Neural cell (in vitro differentiated cells): Measurements from ENCODE around the gene MLLT10. TPM values are rescaled to one million over a fixed set of nuclear protein-coding genes. Genes with fewer than 3 reads are reported as not detected.

ENCODE experiments used
- H2AFZ ChIP-seq: fragments of 200-600, 300-800 bp; sonication (generic), shearing (Covaris generic); 2 replicates; pipeline ENCODE4 v1.6.0; 2014; ENCODE audit warnings: low read depth, mild to moderate bottlenecking, antibody characterized with exemption, low read length, moderate library complexity
- H3F3A ChIP-seq: fragments of 200-600 bp; shearing (Covaris generic); 2 replicates; pipeline ENCODE4 v1.6.1; 2016; ENCODE audit warnings: mild to moderate bottlenecking, moderate library complexity, mixed read lengths, antibody characterized with exemption, low read length; ENCODE audit not compliant: insufficient read depth, poor library complexity, severe bottlenecking
- H3K27ac ChIP-seq: fragments of 200-600, 300-800 bp; sonication (generic), shearing (Covaris generic); 2 replicates; pipeline ENCODE4 v1.5.1; 2014; ENCODE audit warnings: mild to moderate bottlenecking, low read length, moderate library complexity
- H3K27me3 ChIP-seq: fragments of 300-800, 200-600 bp; sonication (generic), shearing (Covaris generic); 2 replicates; pipeline ENCODE4 v1.6.0; 2014; ENCODE audit warnings: mild to moderate bottlenecking, low read depth, low read length, moderate library complexity; ENCODE audit not compliant: insufficient read depth
- H3K36me3 ChIP-seq: fragments of 300-800, 200-600 bp; sonication (generic), shearing (Covaris generic); 2 replicates; pipeline ENCODE4 v1.5.1; 2014; ENCODE audit warnings: mild to moderate bottlenecking, antibody characterized with exemption, low read length, moderate library complexity; ENCODE audit not compliant: insufficient read depth
- H3K4me2 ChIP-seq: fragments of 300-800, 200-600 bp; sonication (generic), shearing (Covaris generic); 2 replicates; pipeline ENCODE4 v1.6.0; 2014; ENCODE audit warnings: mild to moderate bottlenecking, low read length
- H3K4me3 ChIP-seq: fragments of 300-800, 200-600 bp; sonication (generic), shearing (Covaris generic); 2 replicates; pipeline ENCODE4 v1.5.1; 2014; ENCODE audit warnings: mild to moderate bottlenecking, low read length, moderate library complexity
- H3K79me2 ChIP-seq: fragments of 200-600 bp; shearing (Covaris generic); replicated peaks from 2 replicates; pipeline ENCODE4 v1.6.0; 2014; ENCODE audit warnings: mild to moderate bottlenecking, low read length, moderate library complexity; ENCODE audit not compliant: insufficient read depth
- H3K9ac ChIP-seq: fragments of 300-800, 200-600 bp; sonication (generic), shearing (Covaris generic); 2 replicates; pipeline ENCODE4 v1.6.1; 2016; ENCODE audit warnings: mild to moderate bottlenecking, low read length, mixed read lengths
- H3K9me2 ChIP-seq: fragments of 200-600 bp; shearing (Covaris generic); 2 replicates; pipeline ENCODE4 v1.6.1; 2016; ENCODE audit warnings: mild to moderate bottlenecking, low read length, mixed read lengths; ENCODE audit not compliant: insufficient read depth
- H3K9me3 ChIP-seq: fragments of 200-600, 300-800 bp; sonication (generic), shearing (Covaris generic); 2 replicates; pipeline ENCODE4 v1.6.1; 2016; ENCODE audit warnings: mild to moderate bottlenecking, mixed run types, low read length, moderate library complexity, mixed read lengths
- H4K20me1 ChIP-seq: fragments of 200-600 bp; shearing (Covaris generic); 2 replicates; pipeline ENCODE4 v1.6.1; 2016; ENCODE audit warnings: mild to moderate bottlenecking, mixed run types; ENCODE audit not compliant: insufficient read depth
- CTCF ChIP-seq: fragments of 450-650 bp; IDR thresholded peaks from 2 replicates; pipeline ENCODE4 v1.5.1; 2014; ENCODE audit warnings: antibody characterized with exemption, mild to moderate bottlenecking, moderate library complexity; ENCODE audit not compliant: poor library complexity, severe bottlenecking
- EP300 ChIP-seq: fragments of 450-650 bp; conservative IDR thresholded peaks from 2 replicates; pipeline ENCODE4 v1.6.1; 2014; ENCODE audit warnings: antibody characterized with exemption, mild to moderate bottlenecking, moderate library complexity; ENCODE audit not compliant: poor library complexity, severe bottlenecking
- EZH2 ChIP-seq: fragments of 200-600, 300-800 bp; shearing (Covaris generic), sonication (generic); IDR thresholded peaks from 2 replicates; pipeline ENCODE4 v1.6.1; 2014; ENCODE audit warnings: antibody characterized with exemption, low read length, borderline replicate concordance, mild to moderate bottlenecking; ENCODE audit not compliant: insufficient read depth, poor library complexity, severe bottlenecking
- MXI1 ChIP-seq: fragments of 450-650 bp; conservative IDR thresholded peaks from 2 replicates; pipeline ENCODE4 v1.6.1; 2014; ENCODE audit warnings: antibody characterized with exemption, mild to moderate bottlenecking; ENCODE audit not compliant: poor library complexity, severe bottlenecking
- POLR2AphosphoS5 ChIP-seq: IDR thresholded peaks from 2 replicates; pipeline ENCODE4 v1.6.1; 2012
- RAD21 ChIP-seq: fragments of 450-650 bp; conservative IDR thresholded peaks from 2 replicates; pipeline ENCODE4 v1.6.1; 2014; ENCODE audit warnings: antibody characterized with exemption, mild to moderate bottlenecking, moderate library complexity
- SMC3 ChIP-seq: fragments of 450-650 bp; conservative IDR thresholded peaks from 2 replicates; pipeline ENCODE4 v1.6.1; 2014; ENCODE audit warnings: antibody characterized with exemption, mild to moderate bottlenecking, moderate library complexity; ENCODE audit not compliant: poor library complexity
- TAF1 ChIP-seq: IDR thresholded peaks from 2 replicates; pipeline ENCODE4 v1.6.1; 2012; ENCODE audit warnings: low read depth
- polyA plus RNA-seq: library from polyadenylated mRNA; depleted of rRNA; stranded (reverse); fragments of >200 nt; gene quantifications from 2 replicates; pipeline ENCODE4 v1.2.3, GENCODE V29; 2014
- TF ChIP-seq, protein P1 (sequence below): IDR thresholded peaks from 2 replicates; pipeline ENCODE4 v1.6.1; 2012; ENCODE audit warnings: borderline replicate concordance

The MLLT10 gene
- polyA plus RNA-seq, 1 donor from 2014 or later, result 31.0 TPM

- no peak overlapping the region for H3K4me3 ChIP-seq
- no peaks in the 10 kb centered on the region for H3K27me3 ChIP-seq
- no peak overlapping the region for H2AFZ ChIP-seq
- no peak overlapping the region for H3K4me2 ChIP-seq
- H4K20me1 ChIP-seq, result no peaks in the 10 kb centered on the region
- H3K36me3 ChIP-seq, result no peaks in the 10 kb centered on the region
- H3K79me2 ChIP-seq, result no peaks in the 10 kb centered on the region
- no peaks in the 10 kb centered on the region for H3K9me2 ChIP-seq
- H3K27ac ChIP-seq, result no peak overlapping the region
- no peaks in the 10 kb centered on the region for H3K9me3 ChIP-seq
- no peaks in the 10 kb centered on the region for H3F3A ChIP-seq
- no peak for TF ChIP-seq CTCF
- no peak for TF ChIP-seq EZH2
- no peak for TF ChIP-seq POLR2AphosphoS5
- TF ChIP-seq MXI1, result no peak
- no peak overlapping the region for H3K9ac ChIP-seq
These were observed 216.4 kb downstream of the MLLT10 start for GRCh38 chr10:21750424-21750823.

GRCh38 chr10:21751341-21752310 is 217.6 kb downstream of the MLLT10 start:
- H3K9ac ChIP-seq, result no peak overlapping the region
- no peaks in the 10 kb centered on the region for H3K27me3 ChIP-seq
- no peaks in the 10 kb centered on the region for H3K36me3 ChIP-seq
- no peaks in the 10 kb centered on the region for H4K20me1 ChIP-seq
- no peaks in the 10 kb centered on the region for H3K9me3 ChIP-seq
- TF ChIP-seq SMC3 (no peak), TAF1 (no peak), EP300 (no peak), CTCF (no peak), MXI1 (no peak), EZH2 (no peak), RAD21 (no peak), POLR2AphosphoS5 (no peak)
- TF ChIP-seq, protein P1, sequence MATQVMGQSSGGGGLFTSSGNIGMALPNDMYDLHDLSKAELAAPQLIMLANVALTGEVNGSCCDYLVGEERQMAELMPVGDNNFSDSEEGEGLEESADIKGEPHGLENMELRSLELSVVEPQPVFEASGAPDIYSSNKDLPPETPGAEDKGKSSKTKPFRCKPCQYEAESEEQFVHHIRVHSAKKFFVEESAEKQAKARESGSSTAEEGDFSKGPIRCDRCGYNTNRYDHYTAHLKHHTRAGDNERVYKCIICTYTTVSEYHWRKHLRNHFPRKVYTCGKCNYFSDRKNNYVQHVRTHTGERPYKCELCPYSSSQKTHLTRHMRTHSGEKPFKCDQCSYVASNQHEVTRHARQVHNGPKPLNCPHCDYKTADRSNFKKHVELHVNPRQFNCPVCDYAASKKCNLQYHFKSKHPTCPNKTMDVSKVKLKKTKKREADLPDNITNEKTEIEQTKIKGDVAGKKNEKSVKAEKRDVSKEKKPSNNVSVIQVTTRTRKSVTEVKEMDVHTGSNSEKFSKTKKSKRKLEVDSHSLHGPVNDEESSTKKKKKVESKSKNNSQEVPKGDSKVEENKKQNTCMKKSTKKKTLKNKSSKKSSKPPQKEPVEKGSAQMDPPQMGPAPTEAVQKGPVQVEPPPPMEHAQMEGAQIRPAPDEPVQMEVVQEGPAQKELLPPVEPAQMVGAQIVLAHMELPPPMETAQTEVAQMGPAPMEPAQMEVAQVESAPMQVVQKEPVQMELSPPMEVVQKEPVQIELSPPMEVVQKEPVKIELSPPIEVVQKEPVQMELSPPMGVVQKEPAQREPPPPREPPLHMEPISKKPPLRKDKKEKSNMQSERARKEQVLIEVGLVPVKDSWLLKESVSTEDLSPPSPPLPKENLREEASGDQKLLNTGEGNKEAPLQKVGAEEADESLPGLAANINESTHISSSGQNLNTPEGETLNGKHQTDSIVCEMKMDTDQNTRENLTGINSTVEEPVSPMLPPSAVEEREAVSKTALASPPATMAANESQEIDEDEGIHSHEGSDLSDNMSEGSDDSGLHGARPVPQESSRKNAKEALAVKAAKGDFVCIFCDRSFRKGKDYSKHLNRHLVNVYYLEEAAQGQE, result no peak
- H3K9me2 ChIP-seq, result no peaks in the 10 kb centered on the region
- H3K4me2 ChIP-seq, result no peak overlapping the region
- H3F3A ChIP-seq, result no peaks in the 10 kb centered on the region
- no peaks in the 10 kb centered on the region for H3K79me2 ChIP-seq
- no peak overlapping the region for H3K27ac ChIP-seq
- H2AFZ ChIP-seq, result no peak overlapping the region
- H3K4me3 ChIP-seq, result no peak overlapping the region
